HUES48 (cell line): ENCODE data around the gene PDC.

Source experiments
- H3K27ac ChIP-seq: one replicate; pipeline ENCODE4 v1.7.0; 2013; ENCODE audit warnings: low read depth, low read length, inconsistent platforms
- H3K27me3 ChIP-seq: 2 replicates; pipeline ENCODE4 v1.6.1; 2013; ENCODE audit warnings: mild to moderate bottlenecking, low read length; ENCODE audit not compliant: control insufficient read depth, insufficient read depth
- H3K36me3 ChIP-seq: 2 replicates; pipeline ENCODE4 v1.6.1; 2013; ENCODE audit warnings: low read length; ENCODE audit not compliant: control insufficient read depth, insufficient read depth
- H3K4me1 ChIP-seq: 2 replicates; pipeline ENCODE4 v1.6.1; 2013; ENCODE audit warnings: mild to moderate bottlenecking, low read length; ENCODE audit not compliant: control insufficient read depth, insufficient read depth
- H3K4me3 ChIP-seq: 2 replicates; pipeline ENCODE4 v1.5.1; 2013; ENCODE audit warnings: mild to moderate bottlenecking, low read depth, low read length
- H3K9ac ChIP-seq: 2 replicates; pipeline ENCODE4 v1.6.1; 2013; ENCODE audit warnings: mild to moderate bottlenecking, low read depth, low read length, moderate library complexity
- H3K9me3 ChIP-seq: 2 replicates; pipeline ENCODE4 v1.6.1; 2013; ENCODE audit warnings: low read length; ENCODE audit not compliant: control insufficient read depth, insufficient read depth

PDC gene

DNA sequence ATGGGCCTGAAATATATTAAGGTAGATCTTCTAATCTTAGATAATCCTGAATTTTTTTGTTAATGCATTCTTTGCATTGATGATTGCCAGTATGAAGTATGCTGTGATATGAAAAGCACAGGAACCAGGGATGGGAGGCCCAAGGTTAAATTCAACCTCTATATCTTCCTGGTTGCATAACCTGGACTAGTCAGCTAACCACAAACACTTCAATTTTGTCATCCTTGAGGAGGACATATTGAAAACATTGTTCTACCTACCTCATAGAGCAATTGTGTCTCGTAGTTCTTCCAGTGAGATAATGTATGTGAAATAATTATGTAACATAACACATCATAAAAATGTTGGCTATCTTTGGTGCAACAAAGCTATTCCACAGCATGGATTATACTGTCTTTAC, 25.6 kb downstream of the PDC start:
- Histone ChIP-seq H3K27me3 (no peaks in the 10 kb centered on the region), H3K4me3 (no peak overlapping the region), H3K9ac (no peak overlapping the region), H3K4me1 (peaks cover 3% of the 10 kb centered on the region; the same call in 1 of the 2 replicates), H3K27ac (no peak overlapping the region), H3K36me3 (no peaks in the 10 kb centered on the region), H3K9me3 (no peaks in the 10 kb centered on the region)

- Histone ChIP-seq H3K9me3 (no peaks in the 10 kb centered on the region), H3K36me3 (no peaks in the 10 kb centered on the region), H3K27me3 (no peaks in the 10 kb centered on the region), H3K4me1 (no peaks in the 10 kb centered on the region), H3K4me3 (no peak overlapping the region), H3K27ac (no peak overlapping the region), H3K9ac (no peak overlapping the region)
Observed at GRCh38 chr1:186429017-186429416, 31.9 kb downstream of the PDC start.

- H3K4me3 ChIP-seq: no peak overlapping the region
- H3K27me3 ChIP-seq: no peaks in the 10 kb centered on the region
- no peaks in the 10 kb centered on the region for H3K9me3 ChIP-seq
- H3K36me3 ChIP-seq: no peaks in the 10 kb centered on the region
- H3K27ac ChIP-seq: no peak overlapping the region
- H3K9ac ChIP-seq: no peak overlapping the region
- H3K4me1 ChIP-seq: no peaks in the 10 kb centered on the region
Observed at GRCh38 chr1:186426118-186426517, 34.8 kb downstream of the PDC start.

- Histone ChIP-seq H3K9ac (no peak overlapping the region), H3K36me3 (peaks cover 5% of the 10 kb centered on the region), H3K27ac (no peak overlapping the region), H3K4me1 (no peaks in the 10 kb centered on the region), H3K27me3 (no peaks in the 10 kb centered on the region), H3K9me3 (no peaks in the 10 kb centered on the region), H3K4me3 (no peak overlapping the region)
Observed at GRCh38 chr1:186424539-186424938, 36.4 kb downstream of the PDC start.

GRCh38 chr1:186421446-186421845, 39.5 kb downstream of the PDC start:
- no peaks in the 10 kb centered on the region for H3K9me3 ChIP-seq
- no peak overlapping the region for H3K27ac ChIP-seq
- no peak overlapping the region for H3K9ac ChIP-seq
- no peaks in the 10 kb centered on the region for H3K4me1 ChIP-seq
- no peak overlapping the region for H3K4me3 ChIP-seq
- no peaks in the 10 kb centered on the region for H3K27me3 ChIP-seq
- H3K36me3 ChIP-seq: peaks cover 24% of the 10 kb centered on the region

- Histone ChIP-seq H3K4me3 (no peak overlapping the region), H3K36me3 (peaks cover 24% of the 10 kb centered on the region), H3K27me3 (no peaks in the 10 kb centered on the region), H3K4me1 (no peaks in the 10 kb centered on the region), H3K9me3 (no peaks in the 10 kb centered on the region), H3K9ac (no peak overlapping the region), H3K27ac (no peak overlapping the region)
Observed at GRCh38 chr1:186420923-186421322, 40.0 kb downstream of the PDC start.

- Histone ChIP-seq H3K27ac (no peak overlapping the region), H3K4me1 (no peaks in the 10 kb centered on the region), H3K9me3 (no peaks in the 10 kb centered on the region), H3K4me3 (no peak overlapping the region), H3K36me3 (peaks cover 24% of the 10 kb centered on the region), H3K27me3 (no peaks in the 10 kb centered on the region), H3K9ac (no peak overlapping the region)
Observed at GRCh38 chr1:186420311-186420710, 40.6 kb downstream of the PDC start.

GRCh38 chr1:186418503-186418902, 42.4 kb downstream of the PDC start:
- no peaks in the 10 kb centered on the region for H3K27me3 ChIP-seq
- H3K9ac ChIP-seq: no peak overlapping the region
- peaks cover 27% of the 10 kb centered on the region for H3K36me3 ChIP-seq
- H3K9me3 ChIP-seq: no peaks in the 10 kb centered on the region
- no peak overlapping the region for H3K4me3 ChIP-seq
- no peak overlapping the region for H3K27ac ChIP-seq
- no peaks in the 10 kb centered on the region for H3K4me1 ChIP-seq

- Histone ChIP-seq H3K36me3 (peaks cover 57% of the 10 kb centered on the region), H3K9me3 (no peaks in the 10 kb centered on the region), H3K27me3 (no peaks in the 10 kb centered on the region), H3K4me3 (no peak overlapping the region), H3K4me1 (no peaks in the 10 kb centered on the region), H3K27ac (no peak overlapping the region), H3K9ac (no peak overlapping the region)
Observed at GRCh38 chr1:186413319-186413718, 47.6 kb downstream of the PDC start.

- no peak overlapping the region for H3K27ac ChIP-seq
Observed at GRCh38 chr1:186409091-186409490, 51.8 kb downstream of the PDC start.

GRCh38 chr1:186404454-186405051, 56.4 kb downstream of the PDC start:
- Histone ChIP-seq H3K36me3 (peaks cover 76% of the 10 kb centered on the region), H3K9ac (no peak overlapping the region)

More at GRCh38 chr1:186409091-186409490, 51.8 kb downstream of the PDC start:
- peaks cover 86% of the 10 kb centered on the region for H3K36me3 ChIP-seq
- no peaks in the 10 kb centered on the region for H3K9me3 ChIP-seq
- no peaks in the 10 kb centered on the region for H3K27me3 ChIP-seq
- H3K4me1 ChIP-seq: no peaks in the 10 kb centered on the region
- no peak overlapping the region for H3K9ac ChIP-seq
- H3K4me3 ChIP-seq: no peak overlapping the region

More at GRCh38 chr1:186404454-186405051, 56.4 kb downstream of the PDC start:
- H3K4me1 ChIP-seq: no peaks in the 10 kb centered on the region
- H3K27ac ChIP-seq: no peak overlapping the region
- H3K4me3 ChIP-seq: no peak overlapping the region
- H3K27me3 ChIP-seq: no peaks in the 10 kb centered on the region
- H3K9me3 ChIP-seq: no peaks in the 10 kb centered on the region
